Measurements from ENCODE around the gene TMEM208.

- TF ChIP-seq, protein P1, sequence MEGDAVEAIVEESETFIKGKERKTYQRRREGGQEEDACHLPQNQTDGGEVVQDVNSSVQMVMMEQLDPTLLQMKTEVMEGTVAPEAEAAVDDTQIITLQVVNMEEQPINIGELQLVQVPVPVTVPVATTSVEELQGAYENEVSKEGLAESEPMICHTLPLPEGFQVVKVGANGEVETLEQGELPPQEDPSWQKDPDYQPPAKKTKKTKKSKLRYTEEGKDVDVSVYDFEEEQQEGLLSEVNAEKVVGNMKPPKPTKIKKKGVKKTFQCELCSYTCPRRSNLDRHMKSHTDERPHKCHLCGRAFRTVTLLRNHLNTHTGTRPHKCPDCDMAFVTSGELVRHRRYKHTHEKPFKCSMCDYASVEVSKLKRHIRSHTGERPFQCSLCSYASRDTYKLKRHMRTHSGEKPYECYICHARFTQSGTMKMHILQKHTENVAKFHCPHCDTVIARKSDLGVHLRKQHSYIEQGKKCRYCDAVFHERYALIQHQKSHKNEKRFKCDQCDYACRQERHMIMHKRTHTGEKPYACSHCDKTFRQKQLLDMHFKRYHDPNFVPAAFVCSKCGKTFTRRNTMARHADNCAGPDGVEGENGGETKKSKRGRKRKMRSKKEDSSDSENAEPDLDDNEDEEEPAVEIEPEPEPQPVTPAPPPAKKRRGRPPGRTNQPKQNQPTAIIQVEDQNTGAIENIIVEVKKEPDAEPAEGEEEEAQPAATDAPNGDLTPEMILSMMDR (IDR thresholded peaks at IDR 0.05; ENCODE audit: poor library complexity), result no peak
- no peak for TF ChIP-seq EZH2 (IDR thresholded peaks at IDR 0.05; ENCODE audit: borderline replicate concordance)
- TF ChIP-seq EZH2phosphoT487 (IDR thresholded peaks at IDR 0.05; ENCODE audit: low read depth, severe bottlenecking, unreplicated experiment), result no peak
Measured at GRCh38 chr16:67194260-67194659, 32.7 kb upstream of the TMEM208 start.

Measured in hepatocyte (in vitro differentiated cells).